GM19397 (cell line): ENCODE measurements around the gene TULP3.

Experiments
- ATAC-seq: cut with Tn5 transposase; IDR thresholded peaks from one replicate; pipeline ENCODE4 v1.9.1; 2021; ENCODE audit warnings: mild to moderate bottlenecking, moderate library complexity; ENCODE audit not compliant: unreplicated experiment

The TULP3 gene

GRCh38 chr12:2963760-2964292, 73.1 kb downstream of the TULP3 start:
- ATAC-seq, result no peak

GRCh38 chr12:2967651-2968050, 77.0 kb downstream of the TULP3 start:
- no peak for ATAC-seq

GRCh38 chr12:2970744-2971143, 80.1 kb downstream of the TULP3 start:
- no peak for ATAC-seq

DNA sequence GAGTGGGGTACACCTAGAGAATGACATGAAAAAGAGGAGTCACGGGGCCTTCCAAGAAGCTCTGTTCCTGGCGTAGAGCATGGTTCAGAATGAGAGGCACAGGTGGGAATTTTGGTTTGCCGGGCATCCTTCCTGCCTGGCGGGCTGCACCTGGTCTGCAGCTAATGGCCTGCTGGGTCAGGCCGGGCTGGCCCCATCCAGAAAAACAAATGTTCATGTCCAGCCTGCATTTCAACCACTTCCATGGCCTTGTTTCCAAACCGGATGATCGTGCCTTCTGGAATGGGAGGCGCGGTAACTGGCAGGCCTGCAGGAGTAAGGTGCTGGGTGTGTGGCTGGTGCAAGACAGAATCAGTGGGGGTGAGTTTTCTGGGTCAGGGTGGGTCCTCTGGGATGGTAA, 82.9 kb downstream of the TULP3 start:
- ATAC-seq, result no peak

DNA sequence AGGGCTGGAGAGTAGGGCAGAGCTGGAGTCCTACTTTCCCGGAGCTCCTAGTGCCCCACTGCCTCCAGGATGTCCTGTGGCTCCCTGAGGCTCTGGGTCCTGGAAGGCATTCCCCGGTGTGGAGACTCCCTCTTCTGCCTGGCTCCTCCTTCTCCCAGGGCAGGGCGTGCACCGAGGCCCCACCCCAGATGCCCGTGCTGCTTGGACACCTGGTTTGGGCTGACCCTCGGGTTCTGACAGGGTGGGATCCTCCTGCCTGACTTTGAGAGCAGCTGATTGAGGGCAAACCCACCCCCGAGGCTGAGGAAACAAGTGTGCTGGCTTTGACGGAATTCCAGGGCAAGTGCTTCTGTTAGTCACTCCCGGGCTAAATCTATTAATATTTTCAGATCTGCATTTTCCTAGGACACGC, 83.9 kb downstream of the TULP3 start:
- no peak for ATAC-seq

GRCh38 chr12:2976581-2976996, 85.9 kb downstream of the TULP3 start:
- ATAC-seq, result no peak

DNA sequence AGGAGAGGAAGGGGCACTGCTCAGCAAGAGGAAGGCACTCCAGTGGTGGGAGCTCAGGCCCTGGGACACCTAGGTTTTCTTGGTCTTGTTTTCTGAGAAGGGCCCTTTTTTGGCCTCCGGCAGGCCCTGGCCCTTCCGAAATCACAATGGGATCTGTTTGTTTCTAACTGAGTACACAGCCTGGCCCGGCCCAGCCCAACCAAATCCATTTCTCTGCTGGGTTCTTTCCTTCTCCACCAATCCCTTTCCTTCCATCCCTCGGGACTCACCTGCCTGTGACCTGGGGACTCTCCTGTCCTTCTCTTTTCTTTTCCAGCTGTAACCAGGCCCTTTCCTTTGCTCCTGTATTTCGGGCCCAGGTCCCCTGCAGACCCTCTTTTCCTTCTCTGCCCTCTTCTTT, 87.1 kb downstream of the TULP3 start:
- no peak for ATAC-seq

DNA sequence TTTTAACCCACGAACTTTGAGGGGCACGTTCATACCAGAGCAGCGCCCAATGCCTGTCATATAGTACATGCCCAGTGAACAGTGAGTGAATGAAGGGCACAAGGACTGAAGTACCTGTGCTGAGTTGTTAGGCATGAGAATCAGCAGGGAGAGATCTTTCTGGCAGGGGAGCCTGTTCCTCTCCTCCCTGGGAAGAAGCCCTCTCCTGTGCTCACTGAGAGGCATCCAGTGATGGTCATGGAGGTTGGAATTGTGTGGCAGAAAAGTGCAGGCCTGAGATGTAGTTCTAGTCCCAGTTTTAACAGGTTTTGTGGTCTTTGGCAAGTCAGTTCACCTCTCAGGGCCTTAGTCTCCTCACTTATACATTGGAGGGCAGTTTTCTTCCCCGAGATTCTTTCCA, 89.1 kb downstream of the TULP3 start:
- no peak for ATAC-seq

GRCh38 chr12:2980630-2981029, 89.9 kb downstream of the TULP3 start:
- no peak for ATAC-seq

DNA sequence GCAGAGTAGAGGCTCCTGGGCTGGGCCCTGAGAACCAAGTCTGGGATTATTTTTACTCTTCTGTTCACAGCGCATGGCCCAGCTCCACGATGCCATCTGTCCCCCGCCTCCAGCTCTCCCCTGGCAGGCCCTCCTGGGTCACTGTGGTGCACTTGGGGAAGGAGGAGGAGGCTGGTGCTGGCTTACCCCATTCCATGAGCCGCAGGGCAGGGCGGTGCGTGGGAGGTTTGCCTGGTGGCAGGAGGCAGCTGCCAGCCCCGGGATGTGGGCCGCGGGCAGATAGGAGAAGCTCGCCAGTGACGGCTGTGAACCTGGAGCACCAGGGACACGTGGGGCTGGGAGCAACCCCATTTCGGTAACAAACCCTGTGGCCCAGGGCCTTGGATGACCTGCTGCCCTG, 91.7 kb downstream of the TULP3 start:
- ATAC-seq, result no peak

DNA sequence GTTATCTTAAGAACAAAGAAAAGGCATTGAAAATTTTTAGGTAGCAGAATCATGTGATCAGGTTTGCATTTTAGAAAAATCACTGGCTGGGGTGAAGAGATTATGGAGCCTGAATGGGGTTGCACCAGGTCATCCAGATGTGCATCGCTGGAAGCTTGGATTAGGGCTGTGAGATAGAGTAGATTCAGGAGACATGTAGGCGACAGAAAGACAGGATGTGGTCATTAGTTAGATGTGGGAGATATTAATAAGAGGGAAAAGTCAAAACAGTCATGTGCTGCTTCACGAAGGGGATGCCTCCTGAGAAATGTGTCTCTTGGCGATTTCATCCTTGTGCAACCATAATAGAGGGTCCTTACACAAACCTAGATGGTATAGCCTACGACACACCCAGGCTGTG, 93.6 kb downstream of the TULP3 start:
- ATAC-seq, result no peak

DNA sequence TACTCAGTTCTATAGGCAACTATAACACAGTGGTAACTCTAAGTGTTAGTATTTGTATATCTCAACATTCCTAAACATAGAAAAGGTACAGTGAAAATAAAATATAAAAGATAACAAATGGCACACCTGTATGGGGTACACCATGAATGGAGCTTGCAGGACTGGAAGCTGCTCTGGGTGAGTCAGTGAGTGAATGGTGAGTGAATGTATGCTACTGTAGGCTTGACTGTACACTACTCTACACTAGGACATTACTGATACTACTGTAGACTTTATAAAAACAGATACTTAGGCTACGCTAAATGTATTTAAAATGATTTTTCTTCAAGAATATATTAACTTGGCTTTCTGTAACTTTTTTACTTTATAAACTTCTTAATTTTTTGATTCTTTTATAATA, 94.0 kb downstream of the TULP3 start:
- ATAC-seq, result no peak

- no peak for ATAC-seq
Measured at GRCh38 chr12:2986876-2987275, 96.2 kb downstream of the TULP3 start.

DNA sequence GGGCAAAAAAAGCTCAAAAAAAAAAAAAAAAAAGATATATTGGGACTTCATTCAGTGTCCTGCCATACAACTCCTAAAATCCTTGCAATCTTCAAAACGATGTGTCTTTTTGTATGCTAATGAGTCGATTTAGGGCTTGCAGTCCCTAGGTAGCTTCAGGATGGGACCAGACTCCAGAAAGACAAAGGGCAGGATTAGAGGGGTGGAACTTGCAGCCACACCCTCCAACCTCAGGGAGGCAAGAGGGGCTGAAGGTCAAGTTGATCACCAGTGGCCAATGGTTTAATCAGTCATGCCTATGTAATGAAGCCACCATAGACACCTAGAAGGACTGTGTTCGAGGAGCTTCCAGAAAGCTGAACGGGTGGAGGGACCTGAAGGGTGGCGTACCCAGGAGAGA, 97.8 kb downstream of the TULP3 start:
- ATAC-seq, result no peak
